CD14-positive monocyte (primary cell): Measurements from ENCODE around the gene TPK1. TPM values are rescaled to one million over a fixed set of nuclear protein-coding genes. Genes with fewer than 3 reads are reported as not detected.

Experiments
- DNase-seq, 3 donors: peaks; one replicate each; pipeline ENCODE4 v3.0.0-alpha.2; 2011 to 2022
- H2AFZ ChIP-seq: 2 replicates; pipeline ENCODE4 v1.6.0; 2012; ENCODE audit warnings: mild to moderate bottlenecking, low read depth, low read length, inconsistent platforms; ENCODE audit not compliant: insufficient read depth, poor library complexity, severe bottlenecking
- H3K27ac ChIP-seq, 2 donors: 1 replicate in 1 of 2; 2 replicates in 1 of 2; pipeline ENCODE4 v1.5.1; 2012 to 2013; ENCODE audit warnings: low read length in 2 of 2, control low read depth in 1 of 2, inconsistent platforms in 1 of 2, low read depth in 1 of 2, mild to moderate bottlenecking in 1 of 2
- H3K27me3 ChIP-seq, 2 donors: one replicate each; pipeline versions ENCODE4 v1.6.0 to v1.6.1; 2011 to 2013; ENCODE audit warnings: low read length in 2 of 2; ENCODE audit not compliant: control insufficient read depth in 2 of 2, insufficient read depth in 2 of 2
- H3K36me3 ChIP-seq, 2 donors: replicated peaks in 1 of 2; 1 replicate in 1 of 2; 2 replicates in 1 of 2; pipeline versions ENCODE4 v1.5.1 to v1.6.1; 2012 to 2013; ENCODE audit warnings: low read length in 2 of 2, control low read depth in 1 of 2, inconsistent platforms in 1 of 2, mild to moderate bottlenecking in 1 of 2; ENCODE audit not compliant: insufficient read depth in 2 of 2, control insufficient read depth in 1 of 2
- H3K4me1 ChIP-seq, 2 donors: 1 replicate in 1 of 2; 2 replicates in 1 of 2; pipeline versions ENCODE4 v1.5.1 to v1.6.1; 2012 to 2013; ENCODE audit warnings: low read length in 2 of 2, control low read depth in 1 of 2, inconsistent platforms in 1 of 2, mild to moderate bottlenecking in 1 of 2, moderate library complexity in 1 of 2; ENCODE audit not compliant: insufficient read depth in 2 of 2, control insufficient read depth in 1 of 2
- H3K4me2 ChIP-seq: replicated peaks from 2 replicates; pipeline ENCODE3; 2012; ENCODE audit warnings: low read length, moderate library complexity, mild to moderate bottlenecking; ENCODE audit not compliant: poor library complexity, severe bottlenecking; ENCODE audit errors: extremely low read depth
- H3K4me3 ChIP-seq, 3 experiments: fragments of 200-600 bp in 1 of 3; sonication (generic) in 1 of 3; replicated peaks in 1 of 3; 1 replicate in 2 of 3; 2 replicates in 1 of 3; pipeline ENCODE4 v1.5.1; 2011 to 2013; ENCODE audit warnings: low read length in 3 of 3, mild to moderate bottlenecking in 3 of 3, control low read depth in 2 of 3, low read depth in 2 of 3, inconsistent platforms in 1 of 3, moderate library complexity in 1 of 3
- H3K79me2 ChIP-seq: 2 replicates; pipeline ENCODE4 v1.6.0; 2012; ENCODE audit warnings: mild to moderate bottlenecking, control low read depth, inconsistent platforms, low read length, moderate library complexity; ENCODE audit not compliant: insufficient read depth
- H3K9ac ChIP-seq: 2 replicates; pipeline ENCODE4 v1.6.0; 2017; ENCODE audit warnings: low read length, mild to moderate bottlenecking; ENCODE audit not compliant: insufficient read depth, poor library complexity, severe bottlenecking
- H3K9me3 ChIP-seq, 2 donors: replicated peaks in 1 of 2; 1 replicate in 1 of 2; 2 replicates in 1 of 2; pipeline versions ENCODE4 v1.5.1 to v1.6.1; 2012 to 2013; ENCODE audit warnings: low read length in 2 of 2, control low read depth in 1 of 2; ENCODE audit not compliant: control insufficient read depth in 1 of 2, insufficient read depth in 1 of 2
- H4K20me1 ChIP-seq: 2 replicates; pipeline ENCODE4 v1.6.0; 2012; ENCODE audit warnings: mild to moderate bottlenecking, low read length, control low read depth, moderate library complexity; ENCODE audit not compliant: insufficient read depth
- H3K27ac Mint-ChIP-seq, 7 donors: one replicate each; pipeline ENCODE4 v1.8.0; 2020; ENCODE audit warnings: mild to moderate bottlenecking in 7 of 7, mixed read lengths in 7 of 7, moderate library complexity in 6 of 7, inconsistent platforms in 2 of 7
- H3K27me3 Mint-ChIP-seq, 3 donors: one replicate each; pipeline ENCODE4 v1.8.0; 2021 to 2022; ENCODE audit warnings: low read depth in 3 of 3, mild to moderate bottlenecking in 3 of 3, mixed read lengths in 3 of 3, moderate library complexity in 3 of 3, inconsistent platforms in 1 of 3
- H3K36me3 Mint-ChIP-seq, 2 donors: one replicate each; pipeline ENCODE4 v1.8.0; 2020; ENCODE audit warnings: mixed read lengths in 2 of 2, inconsistent platforms in 1 of 2, mild to moderate bottlenecking in 1 of 2
- H3K4me1 Mint-ChIP-seq: one replicate; pipeline ENCODE4 v1.8.0; 2020; ENCODE audit warnings: mild to moderate bottlenecking, mixed read lengths
- H3K4me3 Mint-ChIP-seq, 2 donors: one replicate each; pipeline ENCODE4 v1.8.0; 2020; ENCODE audit warnings: mild to moderate bottlenecking in 2 of 2, mixed read lengths in 2 of 2, moderate library complexity in 1 of 2
- H3K9me3 Mint-ChIP-seq, 7 donors: one replicate each; pipeline ENCODE4 v1.8.0; 2020 to 2022; ENCODE audit warnings: mixed read lengths in 7 of 7, mild to moderate bottlenecking in 6 of 7, moderate library complexity in 6 of 7, inconsistent platforms in 2 of 7
- CTCF ChIP-seq: fragments of 200-600 bp; IDR thresholded peaks from one replicate; pipeline ENCODE4 v1.8.0; 2022; ENCODE audit warnings: antibody characterized with exemption, mild to moderate bottlenecking
- WGBS: methylation state at CpG from one replicate; pipeline ENCODE4 v1.1.5; 2013; ENCODE audit warnings: missing lambda C conversion rate; ENCODE audit not compliant: insufficient coverage; 5-methylcytosine and 5-hydroxymethylcytosine counted together
- intact Hi-C, 2 donors: fragments of 100-400 bp; cut with micrococcal nuclease; formaldehyde crosslinking; loops; one replicate each; pipeline versions ENCODE4 v1.15.0 to v1.15.1; 2023
- polyA plus RNA-seq, 3 donors: library from polyadenylated mRNA; depleted of rRNA in 1 of 3; unstranded in 2 of 3; stranded (reverse) in 1 of 3; fragments of 300-500 nt in 2 of 3; fragments of >200 nt in 1 of 3; fragmentation: Illumina TruSeq in 2 of 3; gene quantifications; 1 replicate in 2 of 3; 2 replicates in 1 of 3; pipeline ENCODE4 v1.2.3, GENCODE V29; 2012 to 2021

Gene TPK1
- polyA plus RNA-seq, 3 donors, result 18.9 to 33.8 (median 33.1) TPM

- WGBS, result no CpG with 5 or more reads among the region's 2 CpGs
- TF ChIP-seq CTCF, result no peak
These were observed 351.4 kb downstream of the TPK1 start for GRCh38 chr7:144484445-144484844.

GRCh38 chr7:144483189-144483588 is 352.7 kb downstream of the TPK1 start:
- no peak overlapping the region for H3K27ac Mint-ChIP-seq
- H3K36me3 ChIP-seq, result no peaks in the 10 kb centered on the region
- intact Hi-C loops, result no loop called here

More at GRCh38 chr7:144484445-144484844, 351.4 kb downstream of the TPK1 start:
- Histone ChIP-seq H3K79me2 (no peaks in the 10 kb centered on the region), H3K9me3 (no peaks in the 10 kb centered on the region), H4K20me1 (no peaks in the 10 kb centered on the region), H3K36me3 (no peaks in the 10 kb centered on the region), H2AFZ (no peak overlapping the region), H3K9ac (no peak overlapping the region), H3K27me3 (no peaks in the 10 kb centered on the region), H3K4me2 (no peak overlapping the region), H3K4me3 (no peak overlapping the region), H3K4me1 (no peaks in the 10 kb centered on the region), H3K27ac (no peak overlapping the region)
- no peak for DNase-seq
- peaks cover 0 to 2% (median 0%) of the 10 kb centered on the region in 7 donors for H3K9me3 Mint-ChIP-seq
- no peak overlapping the region for H3K4me3 Mint-ChIP-seq
- no peaks in the 10 kb centered on the region for H3K36me3 Mint-ChIP-seq
- H3K27ac Mint-ChIP-seq, result no peak overlapping the region
- intact Hi-C loops, result no loop called here
- H3K4me1 Mint-ChIP-seq, result peaks cover 4% of the 10 kb centered on the region
- H3K27me3 Mint-ChIP-seq, result no peaks in the 10 kb centered on the region

More at GRCh38 chr7:144483189-144483588, 352.7 kb downstream of the TPK1 start:
- H3K9ac ChIP-seq, result no peak overlapping the region
- H3K27me3 Mint-ChIP-seq, result no peaks in the 10 kb centered on the region
- H3K4me3 Mint-ChIP-seq, result no peak overlapping the region
- no peaks in the 10 kb centered on the region for H3K4me1 ChIP-seq
- H3K4me3 ChIP-seq, result no peak overlapping the region
- H3K27me3 ChIP-seq, result no peaks in the 10 kb centered on the region
- H3K4me1 Mint-ChIP-seq, result peaks cover 4% of the 10 kb centered on the region
- no peak overlapping the region for H2AFZ ChIP-seq
- H3K79me2 ChIP-seq, result no peaks in the 10 kb centered on the region
- TF ChIP-seq CTCF, result no peak
- H3K9me3 ChIP-seq, result no peaks in the 10 kb centered on the region
- peaks cover 0 to 2% (median 0%) of the 10 kb centered on the region in 7 donors for H3K9me3 Mint-ChIP-seq
- H3K27ac ChIP-seq, result no peak overlapping the region
- H3K36me3 Mint-ChIP-seq, result no peaks in the 10 kb centered on the region
- WGBS, result 67% methylated on average over 1 of the region's 1 CpG
- DNase-seq, result no peak
- H3K4me2 ChIP-seq, result no peak overlapping the region
- H4K20me1 ChIP-seq, result no peaks in the 10 kb centered on the region
